ENCODE measurements around the gene ZBED3.

The ZBED3 gene

DNA sequence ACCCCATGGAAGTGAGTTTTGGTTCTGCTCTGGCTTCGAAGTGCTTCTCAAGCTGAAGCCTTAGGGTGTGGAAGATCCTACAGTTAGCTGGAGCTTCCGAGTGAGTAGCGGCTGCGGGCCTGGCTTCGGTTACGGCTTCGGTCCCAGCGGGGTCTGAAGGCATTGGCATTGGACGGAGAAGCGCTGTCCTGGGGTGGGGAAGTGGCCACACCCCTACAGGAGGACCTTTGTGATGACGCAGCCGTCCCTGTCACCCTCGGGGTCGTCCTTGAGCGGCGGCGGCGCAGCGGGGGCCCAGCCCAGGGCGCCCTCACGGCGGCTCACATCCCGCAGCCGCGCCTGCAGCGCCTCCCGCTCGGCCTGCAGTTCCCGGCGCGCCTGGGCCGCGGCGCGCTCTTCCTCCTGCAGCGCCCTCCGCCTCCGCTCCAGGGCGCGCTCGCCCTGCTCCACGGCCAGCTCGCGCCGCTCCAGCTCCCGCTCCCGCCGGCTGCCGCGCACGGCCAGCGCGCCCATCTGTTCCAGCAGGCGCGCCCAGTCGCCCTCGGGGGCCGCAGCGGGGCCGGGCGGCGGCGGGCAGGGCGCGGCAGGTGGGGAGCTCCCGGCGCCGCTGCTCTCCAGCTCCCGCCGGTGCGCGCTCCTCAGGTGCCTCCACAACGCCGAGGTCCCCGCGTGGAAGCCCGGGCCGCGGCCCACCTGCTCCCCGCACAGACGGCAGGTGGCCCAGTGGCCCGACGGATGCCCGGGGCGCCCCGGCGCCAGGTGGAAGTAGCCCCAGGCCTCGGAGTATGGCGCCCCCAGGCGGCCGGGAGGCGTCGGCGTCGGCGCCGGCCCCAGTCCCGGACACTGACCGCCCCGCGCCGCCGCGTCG is 9.9 kb downstream of the ZBED3 start:
- DNase-seq (ENCODE audit: low spot score), result peak; percentile 76

DNA sequence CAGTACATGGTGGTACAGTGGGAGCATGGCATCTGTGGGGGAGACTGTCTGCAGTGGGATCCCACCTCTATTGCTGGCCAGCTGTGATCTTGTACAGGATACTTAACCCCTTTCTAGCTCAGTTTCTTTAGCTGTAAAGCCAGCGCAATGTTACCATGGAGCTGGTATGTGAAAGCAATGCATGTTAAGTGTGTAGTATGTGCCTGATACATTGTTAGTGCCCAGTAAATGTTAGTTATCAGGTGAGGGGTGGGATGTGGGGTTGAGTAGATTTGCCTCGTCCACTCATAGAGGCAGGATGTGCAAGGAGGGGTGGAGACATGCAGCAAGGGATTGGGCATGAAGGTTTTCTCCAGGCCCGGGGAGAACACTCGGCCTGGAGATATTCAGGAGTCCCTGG is 12.3 kb downstream of the ZBED3 start:
- DNase-seq (ENCODE audit: low spot score), result no peak

DNA sequence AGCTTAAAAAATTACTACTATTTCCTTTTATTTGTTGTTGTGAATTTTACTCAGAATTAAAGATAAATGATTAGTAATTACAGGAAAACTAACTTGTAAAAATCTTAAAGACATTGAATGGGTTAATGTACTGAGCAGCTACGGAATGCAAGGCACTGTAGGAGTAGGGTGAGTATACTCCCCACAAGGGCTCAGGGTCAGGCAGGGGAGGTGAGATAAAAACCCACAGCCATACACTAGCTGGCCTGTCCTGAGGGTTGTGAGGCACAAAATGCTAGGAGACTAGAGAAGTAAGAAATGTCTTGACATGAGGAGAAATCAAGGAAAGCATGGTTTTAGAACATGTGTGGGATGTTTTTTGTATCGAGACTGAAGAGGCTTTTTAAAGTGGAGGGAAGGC is 13.4 kb downstream of the ZBED3 start:
- DNase-seq (ENCODE audit: low spot score), result no peak

DNA sequence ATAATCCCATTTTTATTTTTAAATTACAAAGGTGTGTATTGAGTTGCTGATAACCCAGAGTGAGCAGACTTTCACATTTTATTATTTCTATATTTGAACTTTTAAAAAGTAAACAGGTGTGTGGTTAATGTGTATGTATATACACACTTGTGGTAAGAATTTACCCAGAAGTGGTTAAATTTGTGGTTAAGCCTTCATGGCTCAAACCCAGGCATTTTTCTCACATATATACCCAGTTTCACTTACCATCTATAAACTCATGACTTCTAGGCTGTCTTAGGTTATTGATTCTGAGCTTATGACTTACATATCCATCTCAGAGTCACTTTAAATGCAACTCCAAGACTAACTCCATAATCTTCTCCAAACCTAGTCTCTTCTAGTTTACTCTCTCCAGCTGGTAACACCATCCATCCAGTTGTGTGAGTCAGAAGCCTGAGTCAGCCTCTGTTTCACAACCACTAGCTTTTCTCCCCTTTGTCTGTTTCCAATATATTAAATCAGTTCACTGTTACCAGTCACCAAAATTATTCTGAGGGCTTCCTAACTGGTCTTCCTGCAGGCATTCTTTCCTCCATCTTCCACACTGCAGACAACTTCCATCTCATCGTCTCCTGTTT is 20.2 kb downstream of the ZBED3 start:
- DNase-seq (ENCODE audit: low spot score), result no peak

DNA sequence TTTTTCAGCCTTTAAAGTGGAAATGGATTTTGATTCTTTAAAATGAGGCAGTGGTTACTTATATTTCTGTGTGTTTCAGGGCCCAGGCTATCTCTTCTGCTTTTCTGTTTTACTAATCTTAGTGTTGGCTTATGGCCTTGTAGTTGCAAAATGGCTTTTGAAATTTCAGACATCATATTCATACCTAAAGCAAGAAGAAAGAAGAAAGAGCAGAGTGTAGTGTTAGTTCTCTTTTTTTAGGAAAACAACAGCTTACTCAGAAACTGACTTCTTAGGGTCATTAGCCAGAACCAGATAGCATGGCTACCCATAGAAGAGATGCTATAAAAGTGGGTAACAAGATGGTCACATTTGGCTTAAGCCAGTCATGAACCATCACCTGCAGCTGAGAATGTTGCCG is 20.9 kb downstream of the ZBED3 start:
- DNase-seq (ENCODE audit: low spot score), result no peak

DNA sequence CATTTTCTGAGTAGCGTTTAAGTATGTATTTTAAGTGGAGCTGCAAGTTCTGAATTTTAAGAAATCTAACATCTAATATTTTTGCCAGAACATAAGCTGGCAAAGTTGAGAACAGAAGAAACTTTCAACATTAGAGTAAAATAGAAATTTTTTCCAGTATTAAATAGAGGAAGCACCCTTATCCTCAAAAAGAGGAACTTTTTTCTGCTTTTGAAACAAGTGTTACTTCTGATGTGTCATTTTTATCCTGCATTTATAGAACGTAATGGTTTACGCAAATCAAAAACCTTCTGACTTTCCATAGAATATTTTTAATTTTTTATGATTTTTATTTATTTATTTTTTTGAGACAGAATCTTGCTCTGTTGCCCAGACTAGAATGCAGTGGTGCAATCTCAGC is 21.8 kb downstream of the ZBED3 start:
- DNase-seq (ENCODE audit: low spot score), result no peak

DNA sequence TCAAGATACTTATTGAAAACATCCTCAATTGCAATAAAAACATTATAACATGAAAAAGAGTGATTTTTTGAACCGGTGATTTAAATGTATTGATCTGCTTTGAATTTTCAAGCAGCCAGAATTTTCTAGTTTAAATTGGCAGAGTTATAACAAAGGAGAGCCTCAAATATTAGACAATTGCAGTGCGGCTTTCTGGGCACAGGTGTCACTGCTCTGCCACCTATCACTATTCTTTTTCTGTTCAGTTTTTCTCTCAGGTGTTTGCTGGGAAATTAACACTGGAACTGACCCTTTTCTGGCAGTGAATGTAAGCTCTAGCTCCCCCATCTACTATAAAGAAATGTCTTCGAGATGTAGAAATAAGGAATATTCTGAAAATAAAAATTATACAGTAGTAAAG is 23.0 kb downstream of the ZBED3 start:
- DNase-seq (ENCODE audit: low spot score), result no peak

DNA sequence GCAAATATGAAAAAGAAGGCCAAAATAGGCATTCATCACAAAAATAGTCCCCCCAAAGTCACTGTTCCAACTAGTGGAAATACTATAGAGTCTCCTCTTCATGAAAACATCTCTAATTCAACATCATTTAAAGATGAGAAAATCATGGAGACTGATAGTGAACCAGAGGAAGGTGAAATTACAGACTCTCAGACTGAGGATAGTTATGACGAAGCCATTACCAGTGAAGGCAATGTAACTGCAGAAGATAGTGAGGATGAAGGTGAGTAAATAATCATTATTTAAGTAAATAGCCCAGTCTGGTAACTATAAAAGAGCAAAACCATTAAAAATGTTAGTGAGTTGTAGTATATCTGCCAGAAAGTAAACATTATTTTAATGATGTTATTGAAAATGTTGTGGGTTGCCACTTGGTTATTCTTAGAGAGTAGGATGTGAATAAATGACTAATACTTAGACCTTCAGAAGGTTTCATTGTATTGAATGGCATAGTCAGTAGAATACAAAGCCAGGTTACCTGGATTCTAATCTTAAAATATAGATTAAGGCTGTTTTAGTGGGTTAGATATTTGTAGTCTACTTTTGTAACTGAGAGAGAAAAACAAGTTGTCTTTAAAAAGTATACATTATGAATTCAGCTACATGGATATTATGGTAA is 40.5 kb downstream of the ZBED3 start:
- no peak for DNase-seq (ENCODE audit: low spot score)

DNA sequence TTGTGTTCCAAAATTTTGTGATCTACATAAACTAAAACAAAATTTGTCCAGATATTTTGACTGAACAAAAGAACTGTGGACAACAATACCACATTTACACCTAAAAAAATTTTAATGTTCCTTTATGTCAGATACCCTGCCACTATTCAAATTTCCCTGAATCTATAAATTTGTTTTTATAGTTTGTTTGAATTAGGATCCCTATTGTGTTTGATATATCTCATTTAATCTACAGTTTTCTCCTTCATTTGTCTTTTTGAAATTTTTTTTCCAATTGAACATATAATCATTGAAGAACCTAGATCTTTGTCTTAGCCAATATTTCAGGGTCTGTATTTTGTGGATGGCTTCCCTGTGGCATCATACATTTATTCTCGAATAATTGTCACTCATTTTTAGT is 51.1 kb downstream of the ZBED3 start:
- DNase-seq (ENCODE audit: low spot score), result no peak

DNA sequence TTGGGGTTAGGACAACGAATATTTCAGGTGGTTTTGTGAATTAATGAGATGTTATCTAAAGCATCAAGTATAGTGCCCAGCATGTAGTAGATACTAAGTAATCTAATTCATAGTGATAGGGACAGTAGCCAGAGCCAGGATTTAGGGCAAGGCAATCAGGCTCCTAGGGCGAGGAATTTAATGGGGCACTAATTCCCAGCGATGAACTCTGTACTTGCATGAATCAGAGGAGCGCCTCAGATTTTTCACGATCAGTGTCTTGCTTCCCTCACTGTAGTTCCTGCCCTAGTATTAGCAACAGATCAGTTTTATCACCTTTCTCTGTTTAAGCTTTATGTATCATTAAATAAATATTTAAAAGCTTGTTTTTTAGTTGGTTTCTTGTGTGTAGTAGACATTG is 53.7 kb downstream of the ZBED3 start:
- no peak for DNase-seq (ENCODE audit: low spot score)

DNA sequence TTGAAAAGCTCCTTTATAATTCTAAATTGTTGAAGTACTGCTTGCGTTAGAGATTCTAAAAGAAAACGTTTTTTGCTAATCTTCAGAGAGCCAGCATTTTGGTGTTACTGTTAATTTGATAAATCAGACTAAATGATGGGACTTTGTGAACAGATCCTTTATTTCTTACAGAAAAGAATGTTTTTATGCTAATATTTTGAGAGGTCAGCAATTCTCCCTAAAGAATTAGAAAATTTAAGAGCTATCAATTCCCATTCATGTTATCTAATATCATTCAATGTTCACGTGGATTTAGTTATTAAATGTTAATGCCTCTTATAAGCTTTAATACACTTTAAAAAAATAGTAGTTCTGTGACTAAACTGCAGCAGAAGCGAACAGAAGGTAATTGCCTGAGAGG is 54.5 kb downstream of the ZBED3 start:
- no peak for DNase-seq (ENCODE audit: low spot score)

DNA sequence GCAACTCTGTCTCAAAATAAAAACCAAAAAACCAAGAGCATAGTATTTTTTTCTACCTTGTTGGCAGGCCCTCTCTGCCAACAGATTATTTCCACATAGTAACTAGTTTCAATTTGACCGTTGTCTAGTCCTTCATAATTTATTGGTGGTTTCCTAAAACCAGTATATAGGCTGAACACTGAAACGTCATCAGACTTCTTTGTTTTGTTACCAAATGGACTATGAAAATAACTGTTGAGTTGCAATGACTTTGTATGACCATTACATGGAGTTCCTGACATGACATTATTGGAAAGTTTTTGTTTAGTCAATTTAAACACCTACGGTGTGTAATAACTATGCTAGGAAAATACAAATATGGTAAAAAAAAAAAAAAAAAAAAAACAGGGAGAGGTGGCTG is 55.2 kb downstream of the ZBED3 start:
- DNase-seq (ENCODE audit: low spot score), result no peak

DNA sequence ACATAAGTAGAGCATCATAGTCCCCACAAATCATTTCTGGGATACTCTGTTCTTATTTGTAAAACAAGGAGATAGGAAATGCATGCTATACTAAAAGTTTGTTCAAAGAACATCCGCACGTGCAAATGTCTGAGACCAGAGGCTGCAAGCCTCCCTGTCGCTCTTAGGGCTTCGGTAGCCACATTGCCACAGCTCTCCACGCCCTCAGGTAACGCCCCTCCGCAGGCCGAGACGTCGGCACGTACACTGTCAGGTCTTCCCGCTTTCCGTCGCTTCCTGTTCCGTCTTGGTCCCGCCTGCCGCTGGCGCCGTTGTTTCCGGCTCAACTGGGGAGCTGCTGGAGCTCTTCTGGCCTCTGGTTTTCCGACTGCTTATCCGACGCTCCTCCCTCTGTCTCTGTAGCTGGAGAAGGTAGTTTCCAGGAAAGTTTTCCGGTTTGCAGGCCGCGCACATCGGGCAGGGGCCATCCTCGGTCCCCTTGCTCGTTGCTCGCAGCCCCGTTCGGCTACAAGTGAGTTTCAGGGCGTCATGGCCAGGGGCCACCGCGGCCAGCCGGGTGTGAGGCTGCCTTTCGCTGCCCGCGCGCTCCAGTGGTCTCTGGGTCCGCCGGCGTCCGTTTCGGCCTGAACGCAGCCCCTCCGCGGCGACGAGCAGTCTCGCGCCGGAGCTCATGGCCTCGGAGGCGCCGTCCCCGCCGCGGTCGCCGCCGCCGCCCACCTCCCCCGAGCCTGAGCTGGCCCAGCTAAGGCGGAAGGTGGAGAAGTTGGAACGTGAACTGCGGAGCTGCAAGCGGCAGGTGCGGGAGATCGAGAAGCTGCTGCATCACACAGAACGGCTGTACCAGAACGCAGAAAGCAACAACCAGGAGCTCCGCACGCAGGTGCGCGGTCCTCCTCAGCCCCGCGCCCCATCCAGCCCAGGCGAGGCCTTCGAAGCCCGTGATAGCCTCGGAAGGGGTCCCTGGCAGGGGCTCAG is 56.7 kb downstream of the ZBED3 start, which contains the start of gene AGGF1:
Gene AGGF1, plus strand, starts transcription at position 308 of the 975 bp plus-strand sequence. Its CDS starts 363 bp downstream, at position 671.
- peak; percentile 93 for DNase-seq (ENCODE audit: low spot score)

DNA sequence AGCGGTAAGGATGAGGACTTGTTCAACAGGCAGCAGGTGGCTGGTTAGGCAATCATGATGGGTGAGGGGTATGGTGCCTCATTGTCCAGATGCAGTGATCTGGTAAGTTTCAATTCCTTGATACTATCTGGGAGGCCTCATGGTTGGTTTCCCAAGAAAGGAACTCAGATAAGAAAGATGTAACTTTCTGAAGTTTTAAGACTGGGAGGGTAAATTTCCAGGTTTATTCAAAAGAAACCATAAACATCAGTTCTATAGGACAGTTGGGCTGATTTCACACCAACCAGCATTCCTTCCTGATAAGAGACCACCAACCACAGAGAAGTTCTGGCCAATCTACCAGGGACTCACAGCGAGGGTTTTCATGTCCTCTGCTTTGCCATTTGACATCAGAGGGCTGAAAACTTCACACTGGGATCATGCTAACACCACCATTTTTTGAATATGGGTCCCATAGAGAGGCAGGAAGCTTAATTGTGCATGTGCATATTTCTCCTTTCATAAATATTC is 57.7 kb downstream of the ZBED3 start:
- peak; percentile 2 for DNase-seq (ENCODE audit: low spot score)

DNA sequence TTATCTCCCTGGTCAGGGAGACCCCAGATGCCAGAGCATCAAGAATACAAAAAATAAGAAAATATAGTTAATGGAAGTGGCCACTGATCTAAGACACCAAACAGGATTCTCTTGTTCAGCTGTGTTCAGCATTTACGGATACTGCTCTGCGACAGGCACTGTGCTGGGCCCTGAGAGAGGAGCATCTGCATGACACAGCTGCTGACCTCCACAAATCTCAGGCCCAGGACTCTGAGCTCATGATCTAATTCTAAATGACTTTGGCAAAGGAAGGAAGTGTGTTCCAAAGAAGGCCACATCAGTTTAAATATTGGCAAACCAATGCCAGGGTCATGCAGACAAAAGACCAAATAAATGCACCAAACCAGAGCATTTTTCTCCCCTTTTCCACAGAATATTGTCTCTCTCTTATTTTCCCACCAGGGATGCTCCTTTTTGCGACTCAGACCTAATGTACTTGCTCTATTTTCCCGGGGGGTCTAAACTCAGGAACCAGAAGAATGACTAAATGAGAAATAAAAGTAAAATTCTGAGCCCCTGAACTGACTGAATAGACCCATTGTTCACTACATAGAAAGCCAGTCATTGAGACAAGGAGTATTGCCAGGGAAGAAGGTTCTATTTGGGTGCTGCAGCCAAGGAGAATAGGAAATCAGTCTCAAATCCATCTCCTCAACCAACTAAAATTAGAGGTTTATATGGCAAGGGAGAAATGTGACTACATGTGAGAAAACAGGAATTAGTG is 58.3 kb downstream of the ZBED3 start:
- peak; percentile 61 for DNase-seq (ENCODE audit: low spot score)

DNA sequence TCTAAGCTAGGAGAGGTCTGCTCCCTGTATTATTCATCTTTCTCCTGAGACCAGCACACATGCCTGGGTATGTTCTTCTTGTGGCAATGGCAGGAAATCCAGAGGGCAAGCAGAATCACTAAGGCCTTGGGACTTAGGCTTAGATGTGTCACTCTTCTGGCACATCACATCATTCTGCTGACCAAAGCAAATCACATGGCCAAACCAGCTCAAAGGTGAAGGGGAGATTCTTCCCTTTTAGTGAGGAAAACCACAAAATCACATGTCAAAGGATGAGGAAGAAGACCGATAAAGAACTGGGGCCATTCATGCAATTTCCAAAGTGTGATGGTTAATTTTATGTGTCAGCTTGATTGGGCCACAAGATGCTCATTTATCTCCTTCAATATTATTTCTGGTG is 62.6 kb downstream of the ZBED3 start:
- no peak for DNase-seq (ENCODE audit: low spot score)

DNA sequence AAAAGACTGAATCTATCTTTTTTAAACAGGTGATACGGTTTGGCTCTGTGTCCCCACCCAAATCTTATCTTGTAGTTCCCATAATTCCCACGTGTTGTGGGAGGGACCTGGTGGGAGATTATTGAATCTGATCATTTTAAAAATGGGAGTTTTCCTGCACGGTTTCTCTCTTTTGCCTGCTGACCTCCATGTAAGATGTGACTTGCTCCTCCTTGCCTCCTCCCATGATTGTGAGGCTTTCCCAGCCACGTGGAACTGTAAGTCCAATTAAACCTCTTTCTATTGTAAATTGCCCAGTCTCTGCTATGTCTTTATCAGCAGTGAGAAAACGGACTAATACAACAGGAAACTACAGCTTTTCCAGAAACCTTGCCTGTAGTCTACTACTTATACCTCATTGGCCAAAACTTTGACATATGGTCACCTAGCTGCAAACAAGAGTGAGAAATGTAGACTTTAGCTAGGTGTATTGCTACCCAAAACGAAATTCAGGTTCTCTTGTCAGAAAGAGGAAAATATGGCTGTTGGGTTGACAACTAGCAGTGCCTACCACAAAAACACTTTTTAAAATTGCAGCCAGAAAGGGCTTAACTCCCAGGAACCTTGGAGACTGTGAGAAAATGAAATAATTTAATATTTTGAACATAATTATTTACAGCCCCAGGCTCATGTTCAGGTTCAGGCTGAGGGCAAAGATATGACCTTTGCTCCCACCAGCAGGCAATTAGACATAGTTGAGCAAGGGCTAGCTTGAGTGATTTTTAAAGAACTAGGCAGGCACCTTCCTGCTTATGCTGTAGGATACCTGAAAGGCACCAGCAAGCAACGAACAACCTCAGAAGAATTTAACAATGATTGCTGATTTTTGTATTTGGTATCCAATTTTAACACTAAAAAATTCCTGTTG is 64.3 kb downstream of the ZBED3 start:
- DNase-seq (ENCODE audit: low spot score), result no peak
